ENCODE measurements around the gene PPP1R8.
A peak's percentile ranks its signal among the peaks of the same experiment; 100 is the strongest.
"Not testable (repeated sequence)": the region's sequence is repeated elsewhere in the genome, so short reads cannot be mapped to it uniquely, and the experiment has no call there.

The PPP1R8 gene

DNA sequence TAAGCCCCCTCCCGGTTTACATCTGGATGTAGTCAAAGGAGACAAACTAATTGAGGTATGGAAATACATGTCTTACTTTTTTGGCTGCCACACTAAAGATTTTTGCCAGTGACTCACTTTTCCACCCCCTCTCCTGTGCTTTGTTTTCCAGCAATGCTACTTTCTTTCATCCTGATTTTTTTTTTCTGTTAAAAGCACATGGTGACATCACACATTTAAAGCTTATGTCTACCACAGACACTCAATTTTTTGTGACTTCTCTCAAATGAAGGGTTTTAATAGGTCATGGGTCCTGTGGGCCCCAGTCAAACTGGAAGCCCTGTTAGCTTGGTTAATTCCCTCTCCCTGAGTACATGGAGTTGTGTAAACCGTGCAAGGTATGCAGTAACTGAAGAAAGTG, 2.2 kb downstream of the PPP1R8 start:
- no peak for DNase-seq (ENCODE audit: low read depth, low spot score)

GRCh38 chr1:27833470-27833869, 2.9 kb downstream of the PPP1R8 start:
- DNase-seq (ENCODE audit: low read depth, low spot score) = no peak

GRCh38 chr1:27835046-27835445, 4.5 kb downstream of the PPP1R8 start:
- no peak for DNase-seq (ENCODE audit: low read depth, low spot score)

DNA sequence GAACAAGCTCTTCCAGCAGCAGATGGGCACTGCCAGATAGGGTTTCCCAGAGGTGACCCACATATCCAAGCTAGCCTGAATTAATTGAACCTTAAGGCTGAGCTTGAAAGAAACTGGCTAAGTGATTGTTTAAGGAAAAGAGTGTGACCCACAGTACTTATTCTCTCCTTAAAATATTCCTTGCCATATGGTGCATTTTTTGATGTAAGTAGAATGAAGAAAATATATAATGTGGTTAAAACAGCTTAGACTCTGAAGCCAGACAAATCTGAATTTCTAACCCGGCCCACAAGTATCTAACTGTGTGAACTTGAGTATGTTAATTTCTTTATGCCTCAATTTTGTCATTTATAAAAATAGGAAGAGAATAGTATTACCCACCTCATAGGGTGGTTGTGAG, 4.9 kb downstream of the PPP1R8 start:
- DNase-seq (ENCODE audit: low read depth, low spot score) = no peak

GRCh38 chr1:27849951-27850350, 19.4 kb downstream of the PPP1R8 start:
- no peak for DNase-seq (ENCODE audit: low read depth, low spot score)

DNA sequence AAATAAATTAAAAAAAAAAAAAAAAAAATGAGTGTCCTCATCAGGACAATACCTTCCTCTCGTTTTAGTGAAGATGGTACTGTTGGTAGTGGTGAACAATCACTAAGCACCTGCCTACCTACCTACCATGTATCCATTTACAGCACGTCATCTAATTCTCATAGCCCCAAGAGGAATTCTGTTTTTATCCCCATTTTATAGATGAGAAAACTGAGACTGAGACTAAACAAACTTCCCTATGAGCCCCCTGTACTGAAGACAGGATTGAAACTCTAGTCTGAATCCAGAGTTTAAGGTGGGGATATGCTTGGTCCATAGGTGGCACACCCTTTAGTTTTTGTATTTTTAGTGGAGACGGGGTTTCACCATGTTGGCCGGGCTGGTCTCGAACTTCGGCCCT, 24.5 kb downstream of the PPP1R8 start:
- DNase-seq (ENCODE audit: low read depth, low spot score) = no peak

- DNase-seq (ENCODE audit: low read depth, low spot score) = no peak
These were observed 26.2 kb downstream of the PPP1R8 start for GRCh38 chr1:27856561-27857343.

GRCh38 chr1:27857552-27857951, 27.0 kb downstream of the PPP1R8 start:
- DNase-seq (ENCODE audit: low read depth, low spot score) = not testable (repeated sequence)

GRCh38 chr1:27858072-27858948, 27.7 kb downstream of the PPP1R8 start:
- DNase-seq (ENCODE audit: low read depth, low spot score) = peak; percentile 76

GRCh38 chr1:27858949-27859576, 28.5 kb downstream of the PPP1R8 start:
- DNase-seq (ENCODE audit: low read depth, low spot score) = no peak

DNA sequence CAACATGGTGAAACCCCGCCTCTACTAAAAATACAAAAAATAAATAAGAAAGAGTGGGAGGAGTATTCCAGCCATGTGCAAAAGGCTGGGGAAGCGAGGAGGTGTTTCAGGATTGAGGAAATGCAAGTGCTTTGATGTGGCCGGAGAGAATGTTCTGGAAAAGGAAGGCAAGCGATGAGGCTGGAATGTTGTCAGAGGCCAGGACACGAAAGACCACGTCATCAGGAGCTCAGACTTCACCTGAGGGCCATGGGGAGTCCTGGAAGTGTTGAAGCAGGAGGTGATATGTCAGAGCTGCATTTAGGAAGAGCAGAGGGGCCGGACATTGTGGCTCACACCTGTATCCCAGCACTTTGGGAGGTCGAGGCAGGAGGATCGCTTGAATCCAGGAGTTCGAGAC, 30.9 kb downstream of the PPP1R8 start:
- no peak for DNase-seq (ENCODE audit: low read depth, low spot score)

DNA sequence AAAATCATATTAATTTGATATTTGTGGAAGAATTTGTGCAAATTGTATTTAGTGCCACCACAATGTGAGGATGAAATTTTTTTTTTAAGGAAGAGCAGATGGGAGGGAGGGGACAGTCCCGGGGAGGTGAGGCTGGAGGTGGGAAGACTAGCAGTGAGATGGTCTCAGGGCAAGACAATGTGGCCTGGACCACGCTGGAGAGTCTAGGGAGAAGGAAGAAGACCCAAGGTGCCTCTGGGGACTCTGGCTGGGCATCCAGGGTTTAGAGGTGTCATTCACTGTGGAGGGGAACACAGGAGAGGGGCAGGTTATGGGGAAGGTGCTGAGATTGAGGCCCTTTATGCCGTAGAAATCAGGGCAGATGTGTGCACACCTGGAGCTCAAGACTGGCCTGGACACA, 31.4 kb downstream of the PPP1R8 start:
- DNase-seq (ENCODE audit: low read depth, low spot score) = no peak

DNA sequence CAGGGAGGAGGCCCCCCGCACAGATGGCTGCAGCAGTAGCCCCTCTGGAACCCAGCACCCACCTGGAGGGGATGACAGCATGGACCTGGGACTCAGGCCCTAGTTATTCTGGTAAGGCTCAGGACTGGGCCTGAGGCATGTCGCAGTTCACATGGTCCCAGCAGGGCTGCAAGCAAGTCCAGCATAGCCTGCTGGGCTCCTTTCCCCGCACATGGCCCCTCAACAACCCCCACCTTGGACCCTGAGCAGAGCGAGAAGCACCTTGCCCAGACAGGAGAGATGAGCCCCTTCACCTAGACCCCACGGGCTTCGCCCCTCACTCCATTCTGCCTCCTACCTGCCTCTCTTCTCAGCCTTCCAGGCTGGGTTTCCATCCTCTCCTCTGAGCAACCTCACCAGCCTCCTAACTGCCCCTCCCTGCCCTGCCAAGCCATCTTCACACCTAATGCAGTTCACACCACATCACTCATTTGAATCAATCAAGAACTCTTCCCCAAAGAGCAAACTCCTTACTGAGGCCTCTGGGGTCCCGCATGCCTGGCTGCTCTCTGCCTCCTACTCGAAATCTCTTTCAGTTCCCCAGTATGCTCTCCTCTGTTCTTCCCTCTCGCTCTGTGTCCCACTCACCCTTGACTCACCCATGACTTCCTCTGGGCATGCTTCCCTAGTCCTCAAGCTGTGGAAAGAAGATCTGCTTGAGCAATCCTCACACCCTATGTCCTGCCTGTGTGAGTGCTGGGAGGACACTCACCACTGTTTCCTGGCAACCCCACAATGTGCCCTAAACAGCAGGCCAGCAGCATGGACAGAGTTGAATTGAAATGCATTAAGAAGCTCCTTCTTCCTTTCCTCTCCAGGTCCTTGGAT, 32.3 kb downstream of the PPP1R8 start:
- DNase-seq (ENCODE audit: low read depth, low spot score) = no peak

- no peak for DNase-seq (ENCODE audit: low read depth, low spot score)
These were observed 32.9 kb downstream of the PPP1R8 start for GRCh38 chr1:27863538-27863915.

GRCh38 chr1:27864264-27864895, 33.8 kb downstream of the PPP1R8 start:
- DNase-seq (ENCODE audit: low read depth, low spot score) = no peak

DNA sequence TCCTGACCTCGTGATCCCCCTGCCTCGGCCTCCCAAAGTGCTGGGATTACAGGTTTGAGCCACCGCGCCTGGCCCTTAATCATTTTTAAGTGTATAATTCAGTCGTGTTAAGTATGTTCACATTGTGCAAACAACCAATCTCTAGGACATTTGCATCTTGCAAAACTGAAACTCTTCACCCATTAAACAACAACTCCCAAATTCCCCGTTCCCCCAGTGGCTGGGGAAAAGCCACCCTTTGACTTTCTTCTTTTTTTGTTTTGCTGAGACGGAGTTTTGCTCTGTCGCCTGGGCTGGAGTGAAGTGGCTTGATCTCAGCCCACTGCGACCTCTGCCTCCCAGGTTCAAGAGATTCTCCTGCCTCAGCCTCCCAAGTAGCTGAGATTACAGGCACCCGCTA, 35.2 kb downstream of the PPP1R8 start:
- no peak for DNase-seq (ENCODE audit: low read depth, low spot score)

- DNase-seq (ENCODE audit: low read depth, low spot score) = no peak
These were observed 38.0 kb downstream of the PPP1R8 start for GRCh38 chr1:27868556-27868931.

- DNase-seq (ENCODE audit: low read depth, low spot score) = peak; percentile 34
These were observed 38.5 kb downstream of the PPP1R8 start for GRCh38 chr1:27868932-27869718.

DNA sequence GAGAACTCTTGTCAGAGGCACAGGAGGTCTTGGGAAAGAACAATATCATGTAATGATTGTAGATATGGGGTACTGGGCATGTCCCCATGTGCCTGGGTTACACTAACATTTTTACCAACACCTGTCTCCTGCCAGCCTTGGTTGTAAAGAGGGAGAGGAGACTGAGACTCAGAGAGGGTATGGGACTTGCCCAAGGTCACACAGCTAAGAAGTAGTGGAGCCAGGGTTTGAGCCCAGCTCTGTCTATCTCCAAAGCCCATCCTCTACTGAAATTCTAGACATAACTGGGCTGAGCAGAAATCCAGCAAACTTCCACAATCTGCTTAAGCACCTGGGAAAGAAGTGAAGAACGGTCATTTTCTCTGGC, 39.1 kb downstream of the PPP1R8 start:
- no peak for DNase-seq (ENCODE audit: low read depth, low spot score)

DNA sequence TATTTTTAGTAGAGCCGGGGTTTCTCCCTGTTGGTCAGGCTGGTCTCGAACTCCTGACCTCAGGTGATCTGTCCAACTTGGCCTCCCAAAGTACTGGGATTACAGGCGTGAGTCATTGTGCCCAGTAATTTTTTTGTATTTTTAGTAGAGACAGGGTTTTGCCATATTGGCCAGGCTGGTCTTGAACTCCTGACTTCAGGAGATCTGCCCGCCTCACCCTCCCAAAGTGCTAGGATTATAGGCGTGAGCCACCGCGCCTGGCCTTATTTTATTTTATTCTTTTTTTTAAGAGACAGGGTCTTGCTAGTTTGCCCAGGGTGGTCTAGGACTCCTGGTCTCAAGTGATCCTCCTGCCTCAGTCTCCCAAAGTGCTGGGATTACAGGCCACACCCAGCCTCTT, 40.5 kb downstream of the PPP1R8 start:
- not testable (repeated sequence) for DNase-seq (ENCODE audit: low read depth, low spot score)
